GM21367 (cell line): ENCODE data around the gene OPN1SW.

Experiments used
- ATAC-seq: cut with Tn5 transposase; IDR thresholded peaks from one replicate; pipeline ENCODE4 v1.9.1; 2021; ENCODE audit not compliant: unreplicated experiment

The OPN1SW gene

DNA sequence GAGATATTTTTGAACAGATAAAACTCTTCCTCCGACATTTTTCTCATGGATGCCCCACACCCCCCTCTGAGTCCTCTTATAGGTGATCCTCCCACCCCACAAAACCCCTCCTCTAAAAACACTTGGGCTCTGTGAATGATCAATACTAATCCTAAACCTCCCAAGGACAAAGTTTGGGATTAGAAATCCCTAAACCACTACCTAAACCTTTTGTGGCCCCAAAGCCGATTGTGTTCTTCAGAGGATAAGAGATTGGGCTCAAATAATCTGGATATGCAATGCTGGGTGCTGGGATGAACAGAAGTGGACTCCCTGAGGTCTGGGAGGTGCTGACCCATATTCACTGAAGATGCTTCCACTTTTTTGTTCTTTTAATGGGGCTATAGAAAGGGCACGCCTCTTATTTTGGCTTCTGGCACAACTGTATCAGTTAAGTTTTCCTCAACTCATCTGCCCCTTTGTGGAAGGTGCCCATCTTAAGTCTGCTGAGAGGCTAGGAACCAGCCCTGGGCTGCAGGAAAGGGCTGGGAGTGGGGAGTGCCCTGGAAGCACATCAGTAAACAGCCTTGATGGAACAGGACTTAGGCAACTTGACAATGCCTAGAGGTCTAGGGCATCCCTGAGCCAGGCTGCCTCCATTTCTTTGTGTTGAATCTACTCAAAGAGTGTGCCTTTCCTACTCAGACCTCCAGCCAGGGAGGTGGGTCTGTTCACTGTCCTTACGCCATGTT lies at the start of gene OPN1SW:
OPN1SW (minus strand) TSS at position 51 of the 731 bp plus-strand sequence; CDS start at position 38, 13 bp downstream.
- ATAC-seq = no peak

GRCh38 chr7:128821724-128822123 lies 46.1 kb upstream of the OPN1SW start:
- no peak for ATAC-seq

DNA sequence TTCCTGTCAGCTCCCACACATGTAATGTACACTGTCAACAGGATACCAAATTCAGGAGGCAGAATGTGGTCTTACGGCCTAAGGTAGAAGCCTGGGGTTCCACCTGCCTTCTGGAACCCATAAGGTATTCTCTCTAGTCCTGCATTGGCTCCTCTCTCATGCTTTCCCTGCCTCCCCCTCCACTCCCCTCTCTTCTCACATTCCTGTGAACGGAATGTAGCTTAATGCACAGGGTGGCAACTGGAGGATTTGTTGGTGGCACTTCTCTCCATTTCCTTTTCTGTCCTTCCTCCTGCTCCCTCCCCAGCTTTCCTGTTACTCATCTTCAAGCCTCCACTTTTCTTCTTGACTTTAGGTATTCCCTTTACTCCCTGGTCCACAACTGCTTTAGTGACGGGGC lies 43.1 kb upstream of the OPN1SW start:
- ATAC-seq = no peak

GRCh38 chr7:128815289-128815942 lies 39.8 kb upstream of the OPN1SW start:
- no peak for ATAC-seq

DNA sequence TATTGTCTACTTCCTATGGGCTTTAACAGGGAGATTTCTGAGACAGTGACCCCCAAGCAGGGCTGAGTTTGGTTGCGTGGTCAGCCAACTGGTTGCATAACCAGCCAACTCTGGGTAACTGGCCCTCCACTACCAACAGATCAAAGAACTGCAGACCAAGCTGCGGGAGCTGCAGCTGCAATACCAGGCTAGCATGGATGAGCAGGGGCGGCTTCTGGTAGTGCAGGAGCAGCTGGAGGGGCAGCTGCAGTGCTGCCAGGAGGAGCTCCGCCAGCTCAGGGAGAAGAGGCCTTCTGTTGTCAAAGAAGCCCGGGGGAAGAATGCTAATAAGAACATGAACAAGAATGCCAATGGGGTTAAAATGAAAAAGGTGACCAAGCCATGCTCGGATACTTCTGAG lies 38.9 kb upstream of the OPN1SW start:
- no peak for ATAC-seq

- ATAC-seq = no peak
Measured at GRCh38 chr7:128812514-128813168, 37.0 kb upstream of the OPN1SW start.

DNA sequence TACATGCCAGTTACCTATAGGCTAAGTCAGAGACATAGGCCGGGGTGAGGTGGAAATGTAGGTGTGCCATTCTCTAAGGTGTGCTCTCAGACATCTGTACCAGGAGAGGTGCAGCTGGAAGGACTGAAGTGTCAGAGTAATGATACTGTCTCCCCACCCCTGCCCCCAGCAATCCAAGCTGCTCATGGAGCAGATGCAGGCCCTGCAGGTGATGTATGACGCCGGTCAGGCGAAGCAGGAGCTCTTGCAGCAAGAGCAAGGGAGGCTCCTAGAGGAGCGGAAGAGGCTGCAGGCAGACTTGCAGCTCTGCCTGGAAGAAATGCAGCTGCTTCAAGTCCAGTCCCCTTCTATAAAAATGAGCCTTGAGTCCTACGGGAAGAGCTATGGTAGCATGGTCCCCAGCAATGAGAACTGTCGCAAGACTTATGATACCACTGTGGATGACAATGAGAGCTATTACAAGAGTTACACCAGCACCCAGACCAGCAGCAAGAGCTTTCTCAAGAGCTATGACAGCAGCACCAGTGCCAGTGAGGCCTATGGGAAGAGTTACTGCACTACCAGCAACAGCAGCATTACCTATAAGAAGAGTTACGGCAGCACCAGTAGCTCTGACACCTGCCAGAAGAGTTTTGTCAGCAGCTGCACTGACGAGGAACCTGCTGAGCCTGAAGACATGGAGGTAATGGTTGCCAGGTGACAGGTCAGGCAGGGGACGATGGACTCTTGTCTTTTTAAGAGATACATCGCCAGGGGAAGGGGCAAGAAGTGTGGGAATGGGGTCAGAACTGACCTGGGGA lies 36.2 kb upstream of the OPN1SW start:
- no peak for ATAC-seq

GRCh38 chr7:128810997-128811396 lies 35.4 kb upstream of the OPN1SW start:
- no peak for ATAC-seq

DNA sequence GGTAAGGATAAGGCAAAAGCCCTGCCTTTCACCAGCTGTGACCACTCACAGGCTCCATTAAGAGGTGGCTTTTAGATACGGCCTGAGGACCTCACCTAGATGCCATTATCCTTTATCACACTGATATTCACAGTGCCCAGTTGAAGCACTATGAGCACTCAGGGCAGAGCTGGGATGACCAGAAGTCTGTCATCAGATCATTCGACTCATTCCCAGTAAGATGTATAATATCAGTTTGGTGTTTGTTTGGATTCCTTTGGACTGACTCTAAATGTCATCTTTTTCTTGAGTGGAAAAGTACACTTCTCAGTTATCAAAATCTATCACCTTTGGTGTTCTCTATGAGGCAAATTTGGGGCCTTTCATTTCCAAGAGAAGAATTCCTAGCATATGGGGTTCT lies 34.9 kb upstream of the OPN1SW start:
- ATAC-seq = no peak

- ATAC-seq = no peak
Measured at GRCh38 chr7:128809363-128809762, 33.8 kb upstream of the OPN1SW start.

DNA sequence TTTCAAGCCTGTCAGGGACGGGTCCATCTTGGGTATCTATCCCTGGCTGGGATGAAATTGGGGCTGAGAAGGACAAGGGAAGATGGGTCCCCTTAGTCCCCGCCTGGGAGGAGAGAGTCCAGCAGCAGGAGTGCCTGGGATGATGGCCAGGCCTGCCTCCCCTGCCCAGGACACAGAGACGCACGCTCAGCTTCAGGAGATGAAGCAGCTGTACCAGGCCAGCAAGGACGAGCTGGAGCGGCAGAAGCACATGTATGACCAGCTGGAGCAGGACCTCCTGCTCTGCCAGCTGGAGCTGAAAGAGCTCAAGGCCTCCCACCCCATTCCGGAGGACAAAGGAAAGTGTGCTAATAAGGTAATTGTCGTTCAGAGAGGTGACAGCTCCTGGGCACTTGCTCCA lies 31.6 kb upstream of the OPN1SW start:
- no peak for ATAC-seq

DNA sequence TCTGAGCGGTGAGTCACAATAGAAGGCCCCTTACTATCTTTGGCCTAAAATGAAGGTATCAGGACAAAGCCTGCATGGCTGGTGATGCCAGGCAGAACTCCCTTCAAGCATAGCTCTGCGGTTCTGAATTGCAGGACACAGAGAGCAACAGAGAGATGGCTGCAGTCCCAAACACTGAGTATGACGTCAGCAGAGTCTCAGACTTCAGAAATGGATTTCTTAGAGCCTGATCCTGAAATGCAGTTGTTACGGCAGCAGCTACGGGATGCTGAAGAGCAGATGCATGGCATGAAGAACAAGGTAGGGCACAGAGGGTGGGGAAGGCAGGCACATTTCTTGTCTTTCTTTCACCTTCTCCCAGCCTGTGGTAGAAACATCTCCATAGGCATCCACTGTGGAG lies 29.6 kb upstream of the OPN1SW start:
- ATAC-seq = no peak

- no peak for ATAC-seq
Measured at GRCh38 chr7:128804484-128804883, 28.9 kb upstream of the OPN1SW start.

DNA sequence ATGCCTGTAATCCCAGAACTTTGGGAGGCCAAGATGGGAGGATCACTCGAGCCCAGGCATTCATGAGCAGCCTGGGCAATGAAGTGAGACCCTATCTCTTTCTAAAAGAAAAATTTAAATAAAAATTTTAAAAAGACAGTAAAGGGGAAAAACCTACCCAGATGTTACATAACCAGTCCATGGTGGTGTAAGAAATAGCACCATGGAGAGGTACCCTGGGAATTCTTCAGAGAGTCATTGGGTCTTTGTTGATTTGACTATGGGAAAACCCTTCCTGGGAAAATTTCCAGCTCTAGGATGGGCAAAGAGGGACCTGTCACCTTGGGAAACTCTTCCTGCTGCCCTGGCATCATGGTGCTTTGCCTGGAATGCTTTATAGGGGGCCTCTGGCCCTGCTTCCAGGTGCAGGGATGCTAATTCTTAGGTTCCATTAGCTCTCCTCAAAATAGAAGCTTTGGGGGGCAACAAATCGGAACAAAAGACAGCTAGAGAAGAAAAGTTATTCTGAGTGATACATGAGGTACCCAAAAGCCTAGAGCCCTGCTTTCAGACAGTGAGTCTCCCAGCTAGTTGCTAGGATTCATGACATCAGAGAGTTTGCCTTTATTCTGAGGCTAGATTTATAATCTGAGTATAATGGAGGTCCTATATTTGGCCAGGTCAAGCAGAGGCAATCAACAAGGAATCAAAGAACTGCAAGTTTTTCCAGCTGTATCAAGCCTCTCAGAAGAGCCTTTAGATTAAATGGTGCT lies 26.2 kb upstream of the OPN1SW start:
- no peak for ATAC-seq

- no peak for ATAC-seq
Measured at GRCh38 chr7:128801003-128801402, 25.4 kb upstream of the OPN1SW start.

GRCh38 chr7:128800567-128800966 lies 25.0 kb upstream of the OPN1SW start:
- no peak for ATAC-seq

GRCh38 chr7:128799451-128799850 lies 23.9 kb upstream of the OPN1SW start:
- ATAC-seq = no peak

GRCh38 chr7:128796327-128796726 lies 20.7 kb upstream of the OPN1SW start:
- no peak for ATAC-seq

DNA sequence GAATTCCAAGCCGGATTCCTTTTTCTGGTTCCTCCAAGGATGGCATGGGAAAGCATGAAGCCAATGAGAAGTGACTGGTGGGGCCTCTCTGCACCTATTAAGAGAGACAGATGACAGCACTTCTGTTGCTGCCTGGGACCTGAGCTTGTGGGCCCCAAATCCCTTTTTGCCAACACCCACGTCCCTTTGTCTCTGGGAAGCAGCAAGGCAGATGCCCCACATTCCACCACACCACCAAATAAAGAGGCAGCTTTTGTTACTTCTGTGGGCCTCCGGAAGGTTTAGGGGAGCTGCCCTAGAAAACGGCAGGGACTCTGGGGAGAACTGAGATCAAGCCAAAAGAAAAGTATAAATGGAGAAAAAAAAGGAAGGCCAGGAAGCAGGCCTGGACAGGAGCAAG lies 19.5 kb upstream of the OPN1SW start:
- no peak for ATAC-seq

DNA sequence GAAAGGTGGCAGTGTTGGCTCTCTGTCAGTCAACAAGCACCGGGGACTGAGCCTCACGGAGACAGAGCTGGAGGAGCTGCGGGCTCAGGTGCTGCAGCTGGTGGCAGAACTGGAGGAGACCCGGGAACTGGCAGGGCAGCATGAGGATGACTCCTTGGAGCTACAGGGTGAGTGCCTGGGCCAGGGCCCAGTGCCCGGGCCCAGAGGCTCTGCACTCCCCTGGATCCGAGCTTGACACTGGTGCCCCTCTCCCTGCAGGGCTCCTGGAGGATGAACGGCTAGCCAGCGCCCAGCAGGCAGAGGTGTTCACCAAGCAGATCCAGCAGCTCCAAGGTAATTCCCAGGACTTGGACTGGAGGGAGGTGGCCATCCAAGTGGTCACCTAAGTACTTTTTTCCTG lies 18.8 kb upstream of the OPN1SW start:
- ATAC-seq = no peak

DNA sequence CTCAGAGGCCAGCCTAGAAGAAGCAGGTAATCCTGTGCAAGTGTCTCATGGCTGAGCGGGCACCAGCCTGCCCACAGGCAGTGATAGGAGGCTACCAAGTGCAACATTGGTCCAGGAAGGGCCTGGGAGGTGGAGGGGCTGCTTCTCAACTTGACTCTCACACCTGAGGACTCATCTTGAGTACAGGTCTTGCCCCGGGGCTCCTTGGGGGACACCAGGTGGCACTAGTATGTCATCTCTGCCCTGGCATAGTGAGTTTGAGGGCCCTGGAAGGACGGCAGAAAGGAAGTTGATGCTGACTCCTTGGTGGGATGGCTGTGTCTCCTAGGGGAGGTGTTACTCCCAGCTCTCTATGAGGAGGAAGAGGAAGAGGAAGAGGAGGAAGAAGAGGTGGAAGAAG lies 18.4 kb upstream of the OPN1SW start:
- no peak for ATAC-seq
